ENCODE data around the gene FAM237B.
A peak's percentile ranks its signal among the peaks of the same experiment; 100 is the strongest.

The FAM237B gene

DNA sequence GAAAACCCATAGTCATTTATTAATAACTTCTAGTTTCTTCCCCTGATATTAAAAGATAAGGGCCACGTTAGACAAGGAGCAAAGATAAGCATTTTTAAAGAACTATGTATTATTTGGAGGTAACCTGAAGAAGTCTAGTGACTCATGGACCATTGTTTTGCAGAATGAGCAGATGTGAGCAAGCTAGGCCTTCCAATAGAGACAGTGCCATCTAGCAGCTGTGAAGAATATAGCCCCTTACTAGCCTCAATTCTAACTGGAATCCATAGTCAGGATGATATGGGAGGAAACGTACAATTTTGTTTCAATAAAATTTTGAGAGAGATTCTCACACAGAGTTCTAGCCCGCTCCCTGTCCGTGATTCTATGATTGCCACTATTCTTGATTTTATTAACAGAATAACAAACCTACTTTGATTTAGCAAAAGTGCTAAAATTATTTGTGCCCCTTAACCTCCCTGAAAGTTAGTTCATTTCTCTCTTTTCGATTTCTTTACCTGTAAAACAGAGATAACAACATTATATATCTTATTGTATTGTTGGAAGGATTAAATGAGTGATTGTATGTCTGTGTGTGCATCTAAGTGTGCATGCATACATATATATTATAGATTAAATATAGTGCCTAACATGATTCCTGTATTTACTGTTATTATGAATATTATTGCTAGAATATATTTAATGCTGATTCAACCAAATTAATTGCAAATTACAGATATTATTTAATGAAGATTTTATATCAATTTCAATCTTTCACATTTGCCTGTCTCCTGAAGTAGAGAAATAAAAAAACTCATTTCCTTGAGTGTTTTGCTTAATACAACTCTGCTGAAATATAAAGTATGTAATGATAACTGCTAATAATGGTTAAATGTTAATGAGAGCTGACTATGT, 22.7 kb downstream of the FAM237B start:
- no peak for DNase-seq
- intact Hi-C loops (cut with DNase I), result no loop called here

DNA sequence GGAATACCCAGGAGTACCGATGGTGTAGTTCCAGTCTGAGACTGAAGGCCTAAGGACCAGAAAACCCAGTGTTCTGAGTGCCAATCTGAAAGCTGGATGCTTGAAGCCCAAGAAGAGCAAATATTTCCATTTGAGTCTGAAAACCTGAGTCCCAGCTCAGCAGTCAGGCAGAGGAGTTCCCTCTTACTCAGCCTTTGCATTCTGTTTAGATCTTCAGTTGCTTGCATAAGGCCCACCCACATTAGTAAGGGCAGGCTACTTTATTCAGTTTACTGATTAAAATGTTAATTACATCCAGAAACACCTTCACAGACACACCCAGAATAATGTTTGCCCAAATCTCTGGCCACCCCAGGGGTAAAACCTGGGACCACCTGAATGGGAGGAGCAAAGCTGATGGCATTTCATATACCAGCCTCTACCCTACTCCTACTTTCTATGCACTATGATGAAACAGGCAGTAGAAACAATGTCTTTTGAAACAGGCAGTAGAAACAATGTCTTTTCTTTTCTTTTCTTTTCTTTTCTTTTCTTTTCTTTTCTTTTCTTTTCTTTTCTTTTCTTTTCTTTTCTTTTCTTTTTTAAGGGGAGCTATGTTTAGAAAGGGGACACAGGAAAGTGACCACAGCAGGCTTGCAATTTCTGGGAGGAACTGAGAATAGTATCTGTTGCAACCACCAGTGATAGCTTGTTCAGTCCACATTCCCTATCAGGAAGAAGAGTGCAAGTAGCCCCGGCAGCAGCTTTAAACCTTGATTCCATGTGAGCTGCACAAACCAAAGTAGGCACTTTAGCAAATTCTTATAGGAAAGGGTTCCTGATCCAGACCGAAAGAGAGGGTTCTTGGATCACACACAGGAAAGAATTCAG, 30.6 kb downstream of the FAM237B start:
- intact Hi-C loops (cut with DNase I), result no loop called here
- peak in 1 of 10 donors; percentile 15 for DNase-seq

DNA sequence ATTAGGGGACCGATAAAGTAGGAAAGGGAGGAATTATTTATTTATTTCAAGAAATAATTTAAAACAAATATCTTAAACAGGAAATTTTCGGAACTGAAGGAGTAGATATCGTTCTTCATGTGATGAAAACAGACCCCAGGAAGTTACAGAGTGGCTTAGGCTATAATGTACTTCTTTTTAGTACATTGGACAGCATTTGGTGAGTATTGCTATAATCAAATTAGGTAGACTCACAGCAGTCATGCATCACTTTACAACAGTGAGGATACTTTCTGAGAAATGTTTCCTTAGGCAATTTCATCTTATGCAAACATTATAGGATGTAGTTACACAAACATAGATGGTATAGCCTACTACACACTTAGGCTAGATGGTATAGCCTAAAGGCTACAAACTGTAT, 33.0 kb downstream of the FAM237B start:
- DNase-seq, result no peak
- intact Hi-C loops (cut with DNase I), result no loop called here

DNA sequence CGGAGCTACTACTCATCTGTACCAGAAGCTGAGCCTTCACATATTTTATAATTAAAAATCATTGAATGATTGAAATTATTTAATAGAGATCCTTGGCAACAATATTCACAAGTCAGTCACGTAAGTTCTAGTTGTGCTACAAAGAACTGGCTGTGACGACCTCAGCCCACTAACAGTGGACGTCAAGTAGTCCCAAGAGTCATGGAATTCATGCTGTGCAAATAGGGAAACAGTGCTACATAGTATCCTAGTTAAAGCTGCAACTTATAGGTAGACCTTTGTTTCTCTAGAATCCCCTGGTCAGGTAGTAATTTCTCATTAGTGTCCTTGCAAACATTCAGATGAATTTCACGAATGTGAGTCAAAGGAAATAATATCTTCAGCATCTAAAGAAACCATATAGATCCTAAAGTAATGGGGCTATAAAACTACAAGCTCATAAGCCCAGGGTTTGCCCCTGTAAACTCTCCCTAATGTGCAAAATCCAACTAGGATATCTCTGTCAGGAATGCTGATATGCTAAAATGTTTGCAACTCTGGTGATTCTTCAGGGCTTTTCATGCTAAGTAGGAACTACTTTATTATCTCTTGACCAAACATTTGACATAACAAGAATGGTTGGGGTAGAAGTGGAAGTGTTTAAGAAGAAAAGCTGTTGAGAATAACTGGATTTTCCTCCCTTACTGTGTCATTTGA, 44.9 kb downstream of the FAM237B start:
- no peak for DNase-seq
- intact Hi-C loops (cut with DNase I), result no loop called here

- intact Hi-C loops (cut with DNase I), result no loop called here
- no peak for DNase-seq
Measured at GRCh38 chr7:90274161-90274560, 46.9 kb downstream of the FAM237B start.

DNA sequence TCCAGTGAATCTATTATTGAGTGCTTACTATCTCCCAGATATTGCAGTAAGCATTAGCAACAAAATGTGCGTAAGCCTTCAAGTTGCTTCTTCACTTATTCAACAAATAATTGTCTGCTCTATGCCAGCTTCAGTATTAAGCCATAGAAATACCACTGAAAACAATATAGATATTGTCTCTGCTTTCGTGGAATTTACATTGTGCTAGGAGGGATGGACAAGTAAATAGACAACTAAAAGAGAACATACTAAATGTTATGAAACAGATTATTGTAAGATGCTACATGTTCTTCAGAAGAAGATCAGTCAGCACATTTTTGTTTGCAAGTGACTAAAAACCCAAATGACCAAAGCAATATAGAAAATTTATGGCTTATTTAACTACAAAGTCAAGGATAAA, 48.9 kb downstream of the FAM237B start:
- intact Hi-C loops (cut with DNase I), result no loop called here
- DNase-seq, result no peak

GRCh38 chr7:90271753-90272152, 49.4 kb downstream of the FAM237B start:
- intact Hi-C loops (cut with DNase I), result no loop called here
- DNase-seq, result no peak

GRCh38 chr7:90270431-90271178, 50.5 kb downstream of the FAM237B start:
- DNase-seq, result no peak
- intact Hi-C loops (cut with DNase I), result no loop called here

GRCh38 chr7:90269163-90269562, 51.9 kb downstream of the FAM237B start:
- intact Hi-C loops (cut with DNase I), result no loop called here

GRCh38 chr7:90267263-90267858, 53.7 kb downstream of the FAM237B start:
- no peak for DNase-seq
- intact Hi-C loops (cut with DNase I), result no loop called here

More at GRCh38 chr7:90269163-90269562, 51.9 kb downstream of the FAM237B start:
- no peak for DNase-seq

GRCh38 chr7:90266808-90267207, 54.3 kb downstream of the FAM237B start:
- intact Hi-C loops (cut with DNase I), result no loop called here
- DNase-seq, result no peak

All from posterior cingulate gyrus (tissue), 11 donors.